HCT116 (cell line): ENCODE measurements around the gene RNPEP. TPM values are rescaled to one million over a fixed set of nuclear protein-coding genes. Genes with fewer than 3 reads are reported as not detected.
A peak's percentile ranks its signal among the peaks of the same experiment; 100 is the strongest.

ENCODE experiments used
- ATAC-seq: fragments of 200-7000 bp; cut with Tn5 transposase; 2 replicates; pipeline ENCODE4 v1.9.1; 2020; ENCODE audit warnings: mild to moderate bottlenecking, moderate library complexity
- BruUV-seq: library from RNA; stranded (reverse); fragments of 400-500 nt; replicated peaks from 2 replicates; lab custom pipeline; 2021; lab: Mats Ljungman, UMichigan
- CTCF ChIA-PET: fragments of 300-600 bp; sonication (Branson Sonifier 250); formaldehyde crosslinking; loops from one replicate; lab custom pipeline; 2021; ENCODE audit warnings: antibody characterized with exemption; lab: Charles Lee
- POLR2A ChIA-PET: fragments of 300-600, 350-600 bp; sonication (Branson Sonifier 250); formaldehyde crosslinking; loops from one replicate; lab custom pipeline; 2021; ENCODE audit warnings: antibody characterized with exemption; lab: Charles Lee
- RAD21 ChIA-PET, 2 experiments: fragments of 300-600 bp; sonication (Branson Sonifier 250); formaldehyde crosslinking; loops; one replicate each; lab custom pipeline; 2023; ENCODE audit warnings: low total read pairs in 2 of 2; ENCODE audit not compliant: uncharacterized antibody in 2 of 2, unreplicated experiment in 2 of 2, low non-redundant PET in 1 of 2; lab: Charles Lee
- DNase-seq: peaks from one replicate; pipeline ENCODE4 v3.0.0-alpha.2; 2010; ENCODE audit warnings: low read depth, low spot score
- H2AFZ ChIP-seq: fragments of 200-600 bp; shearing (Covaris generic), sonication (generic); 2 replicates; pipeline ENCODE4 v1.6.1; 2017; ENCODE audit warnings: low read depth, mixed run types, mixed read lengths, antibody characterized with exemption, low read length; ENCODE audit not compliant: poor library complexity, severe bottlenecking
- H3K27ac ChIP-seq: 2 replicates; pipeline ENCODE4 v1.5.1; 2012; ENCODE audit warnings: low read depth, low read length
- H3K27me3 ChIP-seq: fragments of 200-600 bp; sonication (generic); 2 replicates; pipeline ENCODE4 v1.6.1; 2016; ENCODE audit warnings: mixed run types, low read length, mixed read lengths; ENCODE audit not compliant: insufficient read depth
- H3K36me3 ChIP-seq, 2 experiments: fragments of 200-500 bp in 1 of 2; fragments of 200-600 bp in 1 of 2; sonication (Bioruptor generic) in 1 of 2; sonication (generic) in 1 of 2; 2 replicates each; pipeline versions ENCODE4 v1.5.1 to v1.6.1; 2014 to 2016; ENCODE audit warnings: low read length in 2 of 2, inconsistent platforms in 1 of 2, mixed read lengths in 1 of 2, mixed run types in 1 of 2; ENCODE audit not compliant: insufficient read depth in 2 of 2, control insufficient read depth in 1 of 2
- H3K4me1 ChIP-seq, 2 experiments: fragments of 200-600 bp in 1 of 2; sonication (generic) in 1 of 2; 2 replicates each; pipeline versions ENCODE4 v1.5.1 to v1.6.1; 2012 to 2017; ENCODE audit warnings: low read length in 2 of 2, inconsistent platforms in 1 of 2, mild to moderate bottlenecking in 1 of 2, mixed read lengths in 1 of 2, mixed run types in 1 of 2, moderate library complexity in 1 of 2; ENCODE audit not compliant: insufficient read depth in 2 of 2, control insufficient read depth in 1 of 2
- H3K4me2 ChIP-seq: fragments of 200-600 bp; sonication (generic); 2 replicates; pipeline ENCODE4 v1.6.1; 2017; ENCODE audit warnings: mixed run types, low read length, mixed read lengths
- H3K4me3 ChIP-seq, 2 experiments: fragments of 200-600 bp in 1 of 2; sonication (generic) in 1 of 2; replicated peaks in 1 of 2; 2 replicates each; pipeline ENCODE4 v1.5.1; 2011 to 2016; ENCODE audit warnings: low read length in 2 of 2, control low read depth in 1 of 2, low read depth in 1 of 2, mild to moderate bottlenecking in 1 of 2, mixed read lengths in 1 of 2, mixed run types in 1 of 2
- H3K79me2 ChIP-seq: fragments of 200-600 bp; sonication (generic); 2 replicates; pipeline ENCODE4 v1.6.1; 2017; ENCODE audit warnings: mild to moderate bottlenecking, mixed run types, low read length, moderate library complexity, mixed read lengths; ENCODE audit not compliant: insufficient read depth
- H3K9ac ChIP-seq: fragments of 200-600 bp; sonication (generic); 2 replicates; pipeline ENCODE4 v1.6.1; 2016; ENCODE audit warnings: low read length, mixed read lengths
- H3K9me2 ChIP-seq: fragments of 200-600 bp; sonication (generic), shearing (Covaris generic); 2 replicates; pipeline ENCODE4 v1.6.1; 2017; ENCODE audit warnings: mixed run types, mild to moderate bottlenecking, moderate library complexity; ENCODE audit not compliant: insufficient read depth
- H3K9me3 ChIP-seq, 2 experiments: fragments of 200-500 bp in 1 of 2; fragments of 200-600 bp in 1 of 2; sonication (Bioruptor generic) in 1 of 2; sonication (generic) in 1 of 2; 2 replicates each; pipeline ENCODE4 v1.6.1; 2014 to 2017; ENCODE audit warnings: low read length in 2 of 2, mixed read lengths in 2 of 2, inconsistent platforms in 1 of 2, low read depth in 1 of 2, mild to moderate bottlenecking in 1 of 2, mixed run types in 1 of 2, moderate library complexity in 1 of 2; ENCODE audit not compliant: control insufficient read depth in 1 of 2, insufficient read depth in 1 of 2
- H4K20me1 ChIP-seq: fragments of 200-600 bp; sonication (generic), shearing (Covaris generic); 2 replicates; pipeline ENCODE4 v1.6.1; 2017; ENCODE audit warnings: mixed run types, mild to moderate bottlenecking, moderate library complexity; ENCODE audit not compliant: insufficient read depth
- EGR1 ChIP-seq: IDR thresholded peaks from 2 replicates; pipeline ENCODE4 v1.6.1; 2012; ENCODE audit warnings: low read depth
- ELF1 ChIP-seq: IDR thresholded peaks from 2 replicates; pipeline ENCODE4 v1.6.1; 2012; ENCODE audit warnings: low read depth, borderline replicate concordance
- FOSL1 ChIP-seq: IDR thresholded peaks from 2 replicates; pipeline ENCODE4 v1.6.1; 2012; ENCODE audit warnings: low read depth
- POLR2A ChIP-seq: IDR thresholded peaks from 2 replicates; pipeline ENCODE4 v1.7.0; 2011; ENCODE audit warnings: borderline replicate concordance; ENCODE audit not compliant: insufficient read depth, insufficient read length; ENCODE audit errors: extremely low read depth
- ZBTB33 ChIP-seq: IDR thresholded peaks from 2 replicates; pipeline ENCODE4 v1.6.1; 2011; ENCODE audit warnings: mild to moderate bottlenecking, low read length, moderate library complexity; ENCODE audit not compliant: insufficient replicate concordance; ENCODE audit errors: extremely low read depth
- ZFX ChIP-seq: fragments of 450-650 bp; IDR thresholded peaks from 2 replicates; pipeline ENCODE4 v1.6.1; 2017
- ZNF274 ChIP-seq: fragments of 200-500 bp; sonication (Bioruptor generic); IDR thresholded peaks from 2 replicates; pipeline ENCODE4 v1.6.1; 2014; ENCODE audit warnings: mild to moderate bottlenecking, low read depth, low read length, inconsistent platforms
- intact Hi-C: fragments of 100-400 bp; cut with micrococcal nuclease; formaldehyde crosslinking; loops from 2 replicates; pipeline ENCODE4 v1.10.0; 2022
- total RNA-seq: library from RNA; stranded (reverse); gene quantifications from one replicate; pipeline ENCODE4 v1.2.1, GENCODE V29; 2021; ENCODE audit not compliant: unreplicated experiment
- TF ChIP-seq, protein P1 (sequence below), 3 experiments: fragments of 200-600 bp in 1 of 3; sonication (generic) in 1 of 3; IDR thresholded peaks in 2 of 3; conservative IDR thresholded peaks in 1 of 3; 2 replicates each; pipeline ENCODE4 v1.5.1; 2012 to 2017; ENCODE audit warnings: low read depth in 2 of 3, low read length in 2 of 3, antibody characterized with exemption in 1 of 3, borderline replicate concordance in 1 of 3, control low read depth in 1 of 3, mild to moderate bottlenecking in 1 of 3, mixed read lengths in 1 of 3, mixed run types in 1 of 3, moderate library complexity in 1 of 3; ENCODE audit not compliant: insufficient read depth in 1 of 3

Gene RNPEP
- total RNA-seq, 1 experiment from 2014 or later: 85.9 TPM

DNA sequence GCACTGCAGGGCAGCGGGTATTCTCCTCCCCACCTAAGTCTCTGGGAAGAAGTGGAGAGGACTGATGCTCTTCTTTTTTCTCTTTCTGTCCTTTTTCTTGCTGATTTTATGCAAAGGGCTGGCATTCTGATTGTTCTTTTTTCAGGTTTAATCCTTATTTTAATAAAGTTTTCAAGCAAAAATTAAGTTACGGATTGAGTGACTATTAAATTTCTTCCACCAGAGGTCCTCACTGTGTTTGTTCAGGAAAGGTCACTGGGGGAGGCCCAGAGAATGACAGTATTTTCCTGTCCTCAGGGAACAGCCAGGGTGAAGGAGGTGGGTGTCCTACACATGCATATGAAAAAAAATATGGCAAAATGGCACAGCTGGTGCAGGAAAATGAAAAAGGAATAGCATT lies 23.5 kb downstream of the RNPEP start:
- H3K4me3 ChIP-seq: no peak overlapping the region

More for the DNA sequence above, 23.5 kb downstream of the RNPEP start:
- DNase-seq (no peak), ATAC-seq (no peak)
- Histone ChIP-seq H2AFZ (no peak overlapping the region), H3K27me3 (no peaks in the 10 kb centered on the region), H3K4me1 (peaks cover 43 to 62% of the 10 kb centered on the region in 2 experiments), H3K27ac (peak overlapping the region; percentile 74), H3K4me2 (peak overlapping the region; percentile 99), H4K20me1 (no peaks in the 10 kb centered on the region), H3K36me3 (peaks cover 13 to 32% of the 10 kb centered on the region in 2 experiments; a peak in 3 of 4 replicates), H3K9me2 (no peaks in the 10 kb centered on the region), H3K9me3 (no peaks in the 10 kb centered on the region), H3K9ac (no peak overlapping the region), H3K79me2 (peaks cover 6% of the 10 kb centered on the region)
- intact Hi-C loops: no loop called here
- TF ChIP-seq ZBTB33: no peak
- TF ChIP-seq ZNF274: no peak
- no peak for TF ChIP-seq POLR2A
- no peak for TF ChIP-seq FOSL1
- TF ChIP-seq ELF1: no peak
- TF ChIP-seq, protein P1, sequence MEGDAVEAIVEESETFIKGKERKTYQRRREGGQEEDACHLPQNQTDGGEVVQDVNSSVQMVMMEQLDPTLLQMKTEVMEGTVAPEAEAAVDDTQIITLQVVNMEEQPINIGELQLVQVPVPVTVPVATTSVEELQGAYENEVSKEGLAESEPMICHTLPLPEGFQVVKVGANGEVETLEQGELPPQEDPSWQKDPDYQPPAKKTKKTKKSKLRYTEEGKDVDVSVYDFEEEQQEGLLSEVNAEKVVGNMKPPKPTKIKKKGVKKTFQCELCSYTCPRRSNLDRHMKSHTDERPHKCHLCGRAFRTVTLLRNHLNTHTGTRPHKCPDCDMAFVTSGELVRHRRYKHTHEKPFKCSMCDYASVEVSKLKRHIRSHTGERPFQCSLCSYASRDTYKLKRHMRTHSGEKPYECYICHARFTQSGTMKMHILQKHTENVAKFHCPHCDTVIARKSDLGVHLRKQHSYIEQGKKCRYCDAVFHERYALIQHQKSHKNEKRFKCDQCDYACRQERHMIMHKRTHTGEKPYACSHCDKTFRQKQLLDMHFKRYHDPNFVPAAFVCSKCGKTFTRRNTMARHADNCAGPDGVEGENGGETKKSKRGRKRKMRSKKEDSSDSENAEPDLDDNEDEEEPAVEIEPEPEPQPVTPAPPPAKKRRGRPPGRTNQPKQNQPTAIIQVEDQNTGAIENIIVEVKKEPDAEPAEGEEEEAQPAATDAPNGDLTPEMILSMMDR (IDR thresholded peaks at IDR 0.05 in 2 of 3, conservative IDR thresholded peaks at IDR 0.05 in 1 of 3; ENCODE audit: borderline replicate concordance in 1 of 3, insufficient read depth in 1 of 3, low read depth in 2 of 3, low read length in 2 of 3): peak in 2 of 3 experiments; percentile 49 to 71; a peak in 3 of 6 replicates
- TF ChIP-seq ZFX: no peak
- TF ChIP-seq EGR1: no peak
- BruUV-seq: no TSS peak
- CTCF ChIA-PET: interaction anchor here (0.7 to 7.1 kb wide), 7 partner anchors 24 to 129 kb away, joined by 3 to 106 read pairs (median 3); partner anchors contain the start of genes GPR37L1 and RNPEP
- POLR2A ChIA-PET: no interaction called here
- RAD21 ChIA-PET: no interaction called here
